ENCODE measurements around the gene DMRTA1.

DNA sequence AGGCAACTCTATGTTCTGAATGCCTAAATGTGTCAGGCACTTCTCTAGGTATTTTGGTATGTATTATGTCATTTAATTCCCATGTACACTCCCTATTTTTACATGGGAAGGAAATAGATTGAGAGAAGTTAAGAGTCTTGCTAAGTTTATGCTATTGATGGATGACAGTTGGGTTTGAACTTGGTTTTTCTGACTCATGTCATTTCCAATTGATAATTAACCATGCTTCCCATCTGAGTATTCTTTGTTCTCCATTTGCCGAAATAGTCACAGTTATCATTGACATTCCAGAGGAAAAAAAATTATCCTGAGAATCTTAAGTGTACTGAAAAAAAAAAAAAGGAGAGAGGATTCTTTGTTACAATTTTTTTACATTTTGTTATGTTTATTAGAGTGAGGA, 23.1 kb upstream of the DMRTA1 start:
- TF ChIP-seq CTCF (IDR thresholded peaks at IDR 0.05) (no peak), POLR2A (IDR thresholded peaks at IDR 0.05) (no peak), EP300 (IDR thresholded peaks at IDR 0.05) (no peak)
